Neuronal stem cell (in vitro differentiated cells): ENCODE results near the gene OR52B2.

Experiments
- DNase-seq: peaks from one replicate; pipeline ENCODE4 v3.0.0-alpha.2; 2013; ENCODE audit warnings: low spot score
- H2AFZ ChIP-seq: one replicate; pipeline ENCODE4 v1.6.1; 2013; ENCODE audit warnings: mild to moderate bottlenecking, low read length, inconsistent platforms
- H2AK5ac ChIP-seq: 2 replicates; pipeline ENCODE4 v1.6.1; 2013; ENCODE audit warnings: low read depth, mild to moderate bottlenecking, inconsistent platforms, low read length, moderate library complexity, mixed read lengths
- H2BK120ac ChIP-seq: 2 replicates; pipeline ENCODE4 v1.6.1; 2013; ENCODE audit warnings: low read depth, mild to moderate bottlenecking, inconsistent platforms, low read length, moderate library complexity, mixed read lengths
- H2BK12ac ChIP-seq: one replicate; pipeline ENCODE4 v1.6.1; 2013; ENCODE audit warnings: low read length, inconsistent platforms
- H2BK15ac ChIP-seq: 2 replicates; pipeline ENCODE4 v1.6.1; 2013; ENCODE audit warnings: mild to moderate bottlenecking, low read length, inconsistent platforms, mixed read lengths
- H2BK5ac ChIP-seq: one replicate; pipeline ENCODE4 v1.6.1; 2013; ENCODE audit warnings: inconsistent platforms, mild to moderate bottlenecking, low read length, moderate library complexity
- H3K14ac ChIP-seq: one replicate; pipeline ENCODE4 v1.6.1; 2013; ENCODE audit warnings: low read length, inconsistent platforms
- H3K18ac ChIP-seq: 2 replicates; pipeline ENCODE4 v1.6.1; 2013; ENCODE audit warnings: low read length, inconsistent platforms
- H3K23ac ChIP-seq: 2 replicates; pipeline ENCODE4 v1.6.1; 2013; ENCODE audit warnings: low read depth, mild to moderate bottlenecking, mixed read lengths, low read length, inconsistent platforms; ENCODE audit not compliant: poor library complexity
- H3K27ac ChIP-seq: replicated peaks from 3 replicates; pipeline ENCODE4 v1.5.1; 2013; ENCODE audit warnings: low read length, inconsistent platforms
- H3K27me3 ChIP-seq, 3 experiments: 2 replicates each; pipeline ENCODE4 v1.6.1; 2013; ENCODE audit warnings: low read length in 3 of 3, mild to moderate bottlenecking in 2 of 3, inconsistent platforms in 1 of 3, low read depth in 1 of 3, mixed read lengths in 1 of 3, moderate library complexity in 1 of 3; ENCODE audit not compliant: control insufficient read depth in 3 of 3, insufficient read depth in 3 of 3
- H3K36me3 ChIP-seq, 2 donors: replicated peaks in 1 of 2; 2 replicates each; pipeline ENCODE4 v1.6.1; 2013; ENCODE audit warnings: low read length in 2 of 2; ENCODE audit not compliant: control insufficient read depth in 2 of 2, insufficient read depth in 2 of 2
- H3K4ac ChIP-seq: 2 replicates; pipeline ENCODE4 v1.6.1; 2013; ENCODE audit warnings: inconsistent platforms, mild to moderate bottlenecking, low read length, moderate library complexity
- H3K4me1 ChIP-seq, 2 donors: 1 replicate in 1 of 2; 2 replicates in 1 of 2; pipeline ENCODE4 v1.6.1; 2013; ENCODE audit warnings: low read length in 2 of 2, low read depth in 1 of 2; ENCODE audit not compliant: control insufficient read depth in 2 of 2, insufficient read depth in 1 of 2
- H3K4me2 ChIP-seq: one replicate; pipeline ENCODE4 v1.6.1; 2013; ENCODE audit warnings: mild to moderate bottlenecking, low read length, inconsistent platforms; ENCODE audit not compliant: insufficient read depth, poor library complexity, severe bottlenecking
- H3K4me3 ChIP-seq, 2 donors: 2 replicates each; pipeline ENCODE4 v1.5.1; 2013; ENCODE audit warnings: low read length in 2 of 2, mild to moderate bottlenecking in 2 of 2, inconsistent platforms in 1 of 2, moderate library complexity in 1 of 2
- H3K79me1 ChIP-seq: one replicate; pipeline ENCODE4 v1.6.1; 2013; ENCODE audit warnings: low read depth, mild to moderate bottlenecking, inconsistent platforms, low read length, moderate library complexity
- H3K9ac ChIP-seq: one replicate; pipeline ENCODE4 v1.6.1; 2013; ENCODE audit warnings: mild to moderate bottlenecking, low read depth, low read length, inconsistent platforms; ENCODE audit not compliant: poor library complexity
- H3K9me3 ChIP-seq, 2 donors: replicated peaks in 1 of 2; 2 replicates each; pipeline versions ENCODE3 to v1.6.1; 2013; ENCODE audit warnings: low read length in 2 of 2, mild to moderate bottlenecking in 2 of 2, inconsistent platforms in 1 of 2, low read depth in 1 of 2, mixed read lengths in 1 of 2, moderate library complexity in 1 of 2; ENCODE audit not compliant: control insufficient read depth in 2 of 2, insufficient read depth in 1 of 2
- H4K8ac ChIP-seq: one replicate; pipeline ENCODE4 v1.6.1; 2013; ENCODE audit warnings: low read depth, mild to moderate bottlenecking, inconsistent platforms, low read length, moderate library complexity
- H4K91ac ChIP-seq: one replicate; pipeline ENCODE4 v1.6.1; 2013; ENCODE audit warnings: low read length, low read depth, mild to moderate bottlenecking, inconsistent platforms; ENCODE audit not compliant: poor library complexity
- WGBS, 2 donors: extraction: QIAGEN DNeasy Blood & Tissue Kit; methylation state at CpG; one replicate each; pipeline ENCODE4 v1.1.7; 2013; ENCODE audit warnings: missing lambda C conversion rate in 2 of 2, mixed read lengths in 1 of 2; ENCODE audit not compliant: insufficient read length in 2 of 2, insufficient replicate concordance in 1 of 2; ENCODE audit errors: extremely low coverage in 2 of 2; 5-methylcytosine and 5-hydroxymethylcytosine counted together

The OR52B2 gene

DNA sequence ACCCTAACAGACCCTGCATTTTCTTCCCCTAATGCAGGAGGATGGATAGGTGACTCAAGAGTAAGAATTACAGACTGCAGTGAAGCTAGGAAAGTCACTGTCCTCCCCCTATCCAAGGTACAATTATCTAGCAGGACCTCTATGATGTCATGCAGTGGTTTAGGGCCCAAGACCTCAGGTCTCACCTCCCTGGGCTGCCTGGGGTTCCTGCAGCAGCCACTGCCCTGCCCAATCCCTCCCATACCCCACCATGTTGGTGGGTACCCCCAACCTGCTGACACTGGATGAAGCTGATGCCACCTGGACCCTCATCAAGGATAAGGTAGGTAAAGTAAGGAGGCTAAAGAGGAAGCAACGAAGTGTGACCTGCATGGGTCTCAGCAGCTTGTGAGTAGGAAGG is 35.2 kb upstream of the OR52B2 start, which contains the start of gene C11orf42:
Gene C11orf42 (plus strand): TSS at position 192 of the 400 bp plus-strand sequence. CDS start 59 bp downstream, at position 251.
- H3K36me3 ChIP-seq: peaks cover 8 to 52% of the 10 kb centered on the region in 2 donors
- H3K4me3 ChIP-seq: no peak within 1 kb of the TSS
- no peak within 1 kb of the TSS for H3K14ac ChIP-seq
- H2AFZ ChIP-seq: no peak within 1 kb of the TSS
- H3K4ac ChIP-seq: no peak within 1 kb of the TSS
- no peak for DNase-seq
- H3K18ac ChIP-seq: no peak within 1 kb of the TSS
- H3K79me1 ChIP-seq: no peaks in the 10 kb centered on the region
- H3K9ac ChIP-seq: no peak within 1 kb of the TSS
- no peaks in the 10 kb centered on the region for H3K27me3 ChIP-seq
- no peak within 1 kb of the TSS for H2BK12ac ChIP-seq
- H4K91ac ChIP-seq: no peak within 1 kb of the TSS
- no CpG with 5 or more reads among the region's 1 CpG for WGBS, 2 donors
- no peak within 1 kb of the TSS for H2BK120ac ChIP-seq
- H3K23ac ChIP-seq: no peak within 1 kb of the TSS
- H2BK5ac ChIP-seq: no peak within 1 kb of the TSS
- H2BK15ac ChIP-seq: no peak within 1 kb of the TSS
- no peak within 1 kb of the TSS for H4K8ac ChIP-seq
- no peaks in the 10 kb centered on the region for H3K9me3 ChIP-seq
- H3K4me1 ChIP-seq: no peaks in the 10 kb centered on the region
- H3K4me2 ChIP-seq: no peak within 1 kb of the TSS
- no peak within 1 kb of the TSS for H3K27ac ChIP-seq
- H2AK5ac ChIP-seq: no peak within 1 kb of the TSS

DNA sequence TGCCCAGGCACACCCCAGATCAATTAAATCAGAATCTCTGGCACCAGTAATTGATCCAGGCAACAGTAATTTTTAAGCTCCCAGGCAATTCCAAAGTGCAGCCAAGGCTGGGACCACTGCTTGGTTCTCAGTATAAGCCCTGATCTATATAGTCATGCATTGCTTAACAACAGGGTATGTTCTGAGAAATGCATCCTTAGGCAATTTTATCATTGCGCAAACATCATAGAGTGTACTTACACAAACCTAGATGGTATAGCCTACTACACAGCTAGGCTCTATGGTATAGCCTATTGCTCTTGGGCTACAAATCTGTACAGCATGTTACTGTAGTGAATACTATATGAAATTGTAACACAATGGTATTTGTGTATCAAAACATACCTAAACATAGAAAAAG is 34.6 kb upstream of the OR52B2 start:
- no peak overlapping the region for H3K27ac ChIP-seq
- H3K9ac ChIP-seq: no peak overlapping the region
- no peak overlapping the region for H3K18ac ChIP-seq
- no peak overlapping the region for H3K14ac ChIP-seq
- H3K4me2 ChIP-seq: no peak overlapping the region
- no peaks in the 10 kb centered on the region for H3K27me3 ChIP-seq
- H2BK12ac ChIP-seq: no peak overlapping the region
- no peak overlapping the region for H3K4ac ChIP-seq
- H3K36me3 ChIP-seq: peaks cover 2 to 46% of the 10 kb centered on the region in 2 donors
- no peaks in the 10 kb centered on the region for H3K79me1 ChIP-seq
- H2BK120ac ChIP-seq: no peak overlapping the region
- H2BK15ac ChIP-seq: no peak overlapping the region
- H3K9me3 ChIP-seq: no peaks in the 10 kb centered on the region
- no peak overlapping the region for H4K8ac ChIP-seq
- DNase-seq: no peak
- H2AFZ ChIP-seq: no peak overlapping the region
- H4K91ac ChIP-seq: no peak overlapping the region
- no peak overlapping the region for H3K4me3 ChIP-seq
- no peak overlapping the region for H2AK5ac ChIP-seq
- no peak overlapping the region for H2BK5ac ChIP-seq
- H3K4me1 ChIP-seq: no peaks in the 10 kb centered on the region
- WGBS, 2 donors: no CpG with 5 or more reads among the region's 1 CpG
- H3K23ac ChIP-seq: no peak overlapping the region

GRCh38 chr11:6203327-6203726 is 33.2 kb upstream of the OR52B2 start:
- no peak overlapping the region for H3K4me2 ChIP-seq
- H2BK15ac ChIP-seq: no peak overlapping the region
- no peak overlapping the region for H3K4ac ChIP-seq
- no peak overlapping the region for H2AFZ ChIP-seq
- no peaks in the 10 kb centered on the region for H3K27me3 ChIP-seq
- H3K27ac ChIP-seq: no peak overlapping the region
- no peak overlapping the region for H2BK5ac ChIP-seq
- no peak overlapping the region for H3K14ac ChIP-seq
- H3K36me3 ChIP-seq: peaks cover 0 to 35% of the 10 kb centered on the region in 2 donors
- no peak overlapping the region for H3K23ac ChIP-seq
- no peak overlapping the region for H2BK12ac ChIP-seq
- no peak for DNase-seq
- no peak overlapping the region for H3K4me3 ChIP-seq
- H3K79me1 ChIP-seq: no peaks in the 10 kb centered on the region
- no peak overlapping the region for H4K8ac ChIP-seq
- no CpG with 5 or more reads among the region's 3 CpGs for WGBS, 2 donors
- no peak overlapping the region for H2BK120ac ChIP-seq
- no peak overlapping the region for H3K9ac ChIP-seq
- H2AK5ac ChIP-seq: no peak overlapping the region
- no peak overlapping the region for H3K18ac ChIP-seq
- H4K91ac ChIP-seq: no peak overlapping the region
- H3K4me1 ChIP-seq: no peaks in the 10 kb centered on the region
- H3K9me3 ChIP-seq: no peaks in the 10 kb centered on the region

- Histone ChIP-seq H4K91ac (no peak overlapping the region), H3K4me3 (no peak overlapping the region), H2BK5ac (no peak overlapping the region), H3K27ac (no peak overlapping the region), H3K23ac (no peak overlapping the region), H2BK12ac (no peak overlapping the region), H3K14ac (no peak overlapping the region), H3K4me1 (no peaks in the 10 kb centered on the region), H3K4me2 (no peak overlapping the region), H3K4ac (no peak overlapping the region), H4K8ac (no peak overlapping the region), H2AFZ (no peak overlapping the region), H3K36me3 (peaks cover 0 to 27% of the 10 kb centered on the region in 2 donors), H3K79me1 (no peaks in the 10 kb centered on the region), H3K9me3 (no peaks in the 10 kb centered on the region), H2BK120ac (no peak overlapping the region), H2AK5ac (no peak overlapping the region), H3K27me3 (no peaks in the 10 kb centered on the region), H3K9ac (no peak overlapping the region), H3K18ac (no peak overlapping the region), H2BK15ac (no peak overlapping the region)
- no CpG with 5 or more reads among the region's 1 CpG for WGBS, 2 donors
- no peak for DNase-seq
Observed at GRCh38 chr11:6202041-6202440, 31.9 kb upstream of the OR52B2 start.
